Muscle layer of colon (tissue), 2 donors: ENCODE data around the gene PPIF.

ENCODE experiments used
- H3K27ac ChIP-seq: one replicate; pipeline ENCODE4 v1.7.0; 2013; ENCODE audit warnings: low read depth, mild to moderate bottlenecking, low read length, moderate library complexity
- H3K27me3 ChIP-seq, 2 donors: one replicate each; pipeline ENCODE4 v1.7.0; 2013; ENCODE audit warnings: low read length in 2 of 2, mild to moderate bottlenecking in 2 of 2; ENCODE audit not compliant: insufficient read depth in 2 of 2, control insufficient read depth in 1 of 2
- H3K36me3 ChIP-seq: one replicate; pipeline ENCODE4 v1.7.0; 2013; ENCODE audit warnings: mild to moderate bottlenecking, low read length; ENCODE audit not compliant: insufficient read depth
- H3K4me1 ChIP-seq: one replicate; pipeline ENCODE4 v1.7.0; 2013; ENCODE audit warnings: mild to moderate bottlenecking, low read length; ENCODE audit not compliant: insufficient read depth
- H3K4me3 ChIP-seq, 2 donors: one replicate each; pipeline ENCODE4 v1.7.0; 2013; ENCODE audit warnings: low read length in 2 of 2, low read depth in 1 of 2, mild to moderate bottlenecking in 1 of 2, moderate library complexity in 1 of 2
- H3K9ac ChIP-seq: one replicate; pipeline ENCODE4 v1.7.0; 2013; ENCODE audit warnings: low read length
- H3K9me3 ChIP-seq: one replicate; pipeline ENCODE4 v1.7.0; 2013; ENCODE audit warnings: mild to moderate bottlenecking, low read length
- donor health status: abdominal sarcoma.
- donor health status: Adenocarcinoma of cecum.

Gene PPIF

DNA sequence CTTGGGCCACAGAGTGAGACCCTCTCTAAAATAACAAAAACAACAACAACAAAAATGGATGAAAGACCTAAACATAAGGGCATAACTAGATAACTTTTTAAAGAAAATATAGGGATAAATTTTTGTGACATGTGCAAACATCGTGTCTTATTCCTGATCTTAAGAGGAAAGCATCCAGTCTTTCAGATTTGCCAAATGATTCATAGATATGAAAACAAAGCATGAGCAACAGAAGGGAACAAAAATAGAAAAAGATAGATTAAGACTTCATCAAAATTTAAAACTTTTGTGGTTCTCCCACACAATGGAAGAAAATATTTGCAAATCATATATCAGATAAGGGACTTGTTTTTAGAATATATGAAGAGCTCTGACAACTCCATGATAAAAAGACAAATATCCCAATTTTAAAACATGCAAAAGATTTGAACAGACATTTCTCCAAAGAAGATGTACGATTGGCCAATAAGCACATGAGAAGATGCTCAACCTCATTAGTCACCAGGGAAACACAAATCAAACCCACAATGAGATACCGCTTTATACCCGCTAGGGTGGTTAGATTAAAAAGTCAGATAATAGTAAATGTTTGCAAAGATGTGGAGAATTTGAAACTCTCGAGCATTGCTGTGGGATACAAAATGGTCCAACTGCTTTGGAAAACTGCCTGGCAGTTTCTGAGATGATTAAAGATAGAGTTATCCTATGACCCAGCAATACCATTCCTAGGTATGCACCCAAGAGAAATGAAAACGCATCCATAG, 20.3 kb downstream of the PPIF start:
- Histone ChIP-seq H3K27ac (no peak overlapping the region), H3K27me3 (no peaks in the 10 kb centered on the region), H3K36me3 (no peaks in the 10 kb centered on the region), H3K4me3 (no peak overlapping the region), H3K4me1 (no peaks in the 10 kb centered on the region), H3K9me3 (no peaks in the 10 kb centered on the region), H3K9ac (no peak overlapping the region)

DNA sequence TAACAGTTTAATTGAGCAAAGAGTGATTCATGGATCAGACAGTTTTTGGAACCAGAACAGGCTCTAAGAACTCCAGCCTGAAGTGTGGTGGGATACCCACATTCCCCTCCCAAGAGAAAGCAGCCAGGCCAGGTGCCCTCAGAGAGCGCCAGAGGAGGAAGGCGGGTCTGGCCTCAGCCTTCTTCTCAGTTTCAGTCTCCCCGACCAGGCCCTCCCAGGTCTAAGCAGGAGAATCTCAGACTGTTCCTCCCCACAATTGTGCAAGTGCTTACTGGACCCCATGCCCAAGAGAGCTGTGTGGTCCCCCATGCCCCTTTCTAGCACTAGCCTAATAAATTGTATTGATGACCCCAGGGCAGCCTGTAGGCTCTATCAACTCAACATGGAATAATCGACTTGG, 25.6 kb downstream of the PPIF start:
- Histone ChIP-seq H3K9me3 (no peaks in the 10 kb centered on the region), H3K4me3 (no peak overlapping the region), H3K4me1 (peaks cover 11% of the 10 kb centered on the region), H3K27me3 (no peaks in the 10 kb centered on the region), H3K9ac (no peak overlapping the region), H3K27ac (no peak overlapping the region), H3K36me3 (no peaks in the 10 kb centered on the region)

DNA sequence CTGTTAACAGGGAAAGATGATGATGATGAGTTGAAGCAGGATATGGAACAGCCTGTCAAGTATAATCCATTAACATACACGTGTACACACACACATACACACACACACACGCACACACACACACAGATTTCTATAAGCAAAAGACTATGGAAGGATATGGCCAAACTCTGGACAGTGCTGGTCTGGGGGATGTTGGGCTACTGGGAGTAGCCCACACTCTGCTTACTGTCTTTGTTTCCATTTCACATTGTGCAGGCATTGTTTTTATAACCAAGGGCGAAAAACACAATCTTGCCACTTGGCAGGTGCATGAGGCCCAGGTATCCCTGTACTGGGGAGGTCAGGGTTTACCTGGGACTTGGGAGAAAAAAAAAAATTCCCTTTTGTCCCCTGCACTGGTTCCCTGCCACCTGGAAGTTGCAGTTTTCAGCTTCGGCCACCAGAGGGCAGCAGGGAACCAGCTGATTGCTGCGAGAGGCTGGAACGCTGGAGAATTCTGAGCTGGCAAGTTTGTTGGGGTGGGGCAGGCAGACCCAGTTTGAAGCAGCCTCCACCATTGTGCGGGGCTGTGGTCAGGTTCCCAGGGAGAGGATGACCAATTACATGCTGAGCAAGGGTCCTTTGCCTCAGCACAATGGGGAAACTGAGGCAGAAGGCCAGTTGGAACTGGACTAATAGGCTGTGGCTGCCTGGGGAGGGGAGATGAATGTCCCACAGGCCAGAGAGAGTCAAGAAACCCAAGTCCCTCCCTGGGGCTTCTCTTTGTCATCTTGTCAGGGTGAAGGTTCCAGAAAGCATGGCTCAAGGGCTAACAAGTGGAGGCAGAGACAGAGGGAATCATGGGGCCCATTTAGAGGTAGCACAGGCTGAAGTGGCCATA, 27.3 kb downstream of the PPIF start:
- no peaks in the 10 kb centered on the region for H3K9me3 ChIP-seq
- H3K4me3 ChIP-seq: peak overlapping the region in 1 of 2 donors; percentile 29
- H3K27me3 ChIP-seq: no peaks in the 10 kb centered on the region
- no peak overlapping the region for H3K27ac ChIP-seq
- H3K36me3 ChIP-seq: no peaks in the 10 kb centered on the region
- no peak overlapping the region for H3K9ac ChIP-seq
- H3K4me1 ChIP-seq: peaks cover 21% of the 10 kb centered on the region

GRCh38 chr10:79375321-79376077, 28.2 kb downstream of the PPIF start:
- Histone ChIP-seq H3K9me3 (no peaks in the 10 kb centered on the region), H3K36me3 (no peaks in the 10 kb centered on the region), H3K4me1 (peaks cover 31% of the 10 kb centered on the region), H3K27me3 (no peaks in the 10 kb centered on the region), H3K4me3 (peak overlapping the region in 1 of 2 donors; percentile 29), H3K27ac (no peak overlapping the region), H3K9ac (no peak overlapping the region)

- Histone ChIP-seq H3K9ac (no peak overlapping the region), H3K27ac (no peak overlapping the region), H3K36me3 (no peaks in the 10 kb centered on the region), H3K9me3 (no peaks in the 10 kb centered on the region), H3K4me3 (no peak overlapping the region), H3K27me3 (no peaks in the 10 kb centered on the region), H3K4me1 (peaks cover 37% of the 10 kb centered on the region)
Observed at GRCh38 chr10:79376078-79376628, 28.9 kb downstream of the PPIF start.

DNA sequence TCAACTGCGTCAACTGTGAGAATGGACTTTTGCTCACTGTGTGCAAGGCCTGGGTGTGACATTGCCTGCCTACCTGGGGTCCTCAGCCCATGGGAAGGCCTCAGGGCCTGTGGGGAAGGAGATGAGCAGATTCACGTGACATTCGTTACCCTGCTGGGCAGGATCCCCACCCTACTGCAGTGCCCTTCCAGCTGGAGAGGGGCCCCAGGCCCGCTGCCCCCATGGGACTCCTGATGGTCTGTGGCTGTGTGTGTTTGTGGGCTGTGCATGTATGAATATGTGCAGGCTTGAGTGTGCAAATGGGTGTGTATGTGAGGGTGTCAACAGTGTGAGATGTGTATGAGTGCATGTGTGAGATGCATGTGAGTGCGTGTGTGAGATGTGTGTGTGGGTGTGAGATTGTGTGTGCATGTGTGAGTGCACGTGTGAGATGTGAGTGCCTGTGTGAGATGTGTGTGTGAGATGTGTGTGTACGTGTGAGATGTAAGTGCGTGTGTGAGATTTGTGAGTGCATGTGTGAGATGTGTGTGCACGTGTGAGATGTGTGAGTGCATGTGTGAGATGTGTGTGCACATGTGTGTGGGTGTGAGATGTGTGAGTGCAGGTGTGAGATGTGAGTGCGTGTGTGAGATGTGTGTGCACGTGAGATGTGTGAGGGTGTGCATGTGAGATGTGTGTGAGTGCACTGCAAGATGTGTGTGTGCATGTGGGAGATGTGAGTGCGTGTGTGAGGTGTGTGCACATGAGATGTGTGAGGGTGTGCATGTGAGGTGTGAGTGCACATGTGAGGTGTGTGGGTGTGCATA, 29.7 kb downstream of the PPIF start:
- Histone ChIP-seq H3K4me3 (no peak overlapping the region), H3K27ac (no peak overlapping the region), H3K36me3 (no peaks in the 10 kb centered on the region), H3K4me1 (peaks cover 45% of the 10 kb centered on the region), H3K9me3 (no peaks in the 10 kb centered on the region), H3K27me3 (no peaks in the 10 kb centered on the region), H3K9ac (no peak overlapping the region)

DNA sequence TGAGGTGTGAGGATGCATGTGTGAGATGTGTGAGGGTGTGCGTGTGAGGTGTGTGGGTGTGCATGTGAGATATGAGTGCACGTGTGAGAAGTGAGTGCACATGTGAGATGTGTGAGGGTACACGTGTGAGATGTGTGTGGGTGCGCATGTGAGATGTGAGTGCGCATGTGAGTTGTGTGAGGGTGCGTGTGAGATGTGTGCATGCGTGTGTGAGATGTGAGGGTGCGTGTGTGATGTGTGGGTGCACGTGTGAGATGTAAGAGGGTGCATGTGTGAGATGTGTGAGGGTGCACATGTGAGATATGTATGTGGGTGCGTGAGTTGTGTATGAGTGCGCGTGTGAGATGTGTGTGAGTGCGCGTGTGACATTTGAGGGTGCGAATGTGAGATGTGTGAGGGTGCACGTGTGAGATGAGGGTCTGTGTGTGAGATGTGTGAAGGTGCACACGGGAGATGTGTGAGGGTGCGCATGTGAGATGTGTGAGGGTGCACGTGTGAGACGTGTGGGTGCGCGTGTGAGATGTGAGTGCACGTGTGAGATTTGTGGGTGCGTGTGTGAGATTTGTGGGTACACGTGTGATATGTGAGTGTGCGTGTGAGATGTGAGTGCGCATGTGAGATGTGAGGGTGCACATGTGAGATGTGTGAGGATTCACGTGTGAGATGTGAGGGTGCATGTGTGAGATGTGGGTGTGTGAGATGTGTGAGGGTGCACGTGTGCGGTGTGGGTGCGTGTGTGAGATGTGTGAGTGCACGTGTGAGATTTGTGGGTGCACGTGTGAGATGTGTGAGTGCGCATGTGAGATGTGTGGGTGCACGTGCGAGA, 30.5 kb downstream of the PPIF start:
- Histone ChIP-seq H3K27me3 (no peaks in the 10 kb centered on the region), H3K4me1 (peaks cover 53% of the 10 kb centered on the region), H3K36me3 (no peaks in the 10 kb centered on the region), H3K9ac (no peak overlapping the region), H3K4me3 (no peak overlapping the region), H3K27ac (no peak overlapping the region), H3K9me3 (no peaks in the 10 kb centered on the region)

GRCh38 chr10:79378383-79378646, 31.0 kb downstream of the PPIF start:
- H3K4me3 ChIP-seq: no peak overlapping the region
- no peaks in the 10 kb centered on the region for H3K27me3 ChIP-seq
- peaks cover 57% of the 10 kb centered on the region for H3K4me1 ChIP-seq
- H3K9ac ChIP-seq: no peak overlapping the region
- no peaks in the 10 kb centered on the region for H3K36me3 ChIP-seq
- H3K9me3 ChIP-seq: no peaks in the 10 kb centered on the region
- no peak overlapping the region for H3K27ac ChIP-seq

- Histone ChIP-seq H3K36me3 (no peaks in the 10 kb centered on the region), H3K9me3 (no peaks in the 10 kb centered on the region), H3K4me3 (no peak overlapping the region), H3K27ac (peak overlapping the region; percentile 91), H3K9ac (peak overlapping the region; percentile 6), H3K27me3 (no peaks in the 10 kb centered on the region), H3K4me1 (peaks cover 57% of the 10 kb centered on the region)
Observed at GRCh38 chr10:79378647-79379511, 31.6 kb downstream of the PPIF start.
